SK-N-SH (cell line): ENCODE results near the gene AVPR2. TPM values are rescaled to one million over a fixed set of nuclear protein-coding genes. Genes with fewer than 3 reads are reported as not detected.

Experiments
- CTCF ChIA-PET: fragments of 300-600, 350-600 bp; formaldehyde crosslinking; extraction: SDS; loops from one replicate; lab custom pipeline; 2021; lab: Yijun Ruan, JAX
- POLR2A ChIA-PET: fragments of 350-600 bp; sonication (Branson Sonifier 250); formaldehyde crosslinking; extraction: SDS; loops from one replicate; lab custom pipeline; 2020; ENCODE audit warnings: antibody characterized with exemption, inconsistent platforms; lab: Yijun Ruan, JAX
- DNase-seq: peaks from one replicate; pipeline ENCODE4 v3.0.0; 2012
- H2AFZ ChIP-seq: fragments of 200-600 bp; sonication (generic); 2 replicates; pipeline ENCODE4 v1.8.1; 2016; ENCODE audit warnings: antibody characterized with exemption, mild to moderate bottlenecking, low read depth
- H3F3A ChIP-seq: fragments of 200-600 bp; sonication (generic); replicated peaks from 2 replicates; pipeline ENCODE3; 2016; ENCODE audit warnings: antibody characterized with exemption, mild to moderate bottlenecking; ENCODE audit not compliant: insufficient read depth
- H3K27ac ChIP-seq, 2 experiments: fragments of 200-500 bp in 1 of 2; fragments of 200-600 bp in 1 of 2; sonication (Bioruptor generic) in 1 of 2; sonication (generic), shearing (Covaris generic) in 1 of 2; 2 replicates each; pipeline versions ENCODE4 v1.5.1 to v1.6.1; 2014 to 2016; ENCODE audit warnings: low read depth in 2 of 2, inconsistent platforms in 1 of 2, low read length in 1 of 2, mild to moderate bottlenecking in 1 of 2, mixed read lengths in 1 of 2
- H3K27me3 ChIP-seq: fragments of 200-600 bp; sonication (generic), shearing (Covaris generic); 2 replicates; pipeline ENCODE4 v1.6.1; 2016; ENCODE audit warnings: mixed run types; ENCODE audit not compliant: insufficient read depth
- H3K36me3 ChIP-seq, 2 experiments: fragments of 200-500 bp in 1 of 2; fragments of 200-600 bp in 1 of 2; sonication (Bioruptor generic) in 1 of 2; sonication (generic) in 1 of 2; replicated peaks in 1 of 2; 2 replicates each; pipeline versions ENCODE3 to v1.5.1; 2014 to 2016; ENCODE audit warnings: low read length in 1 of 2, mild to moderate bottlenecking in 1 of 2; ENCODE audit not compliant: insufficient read depth in 2 of 2, control insufficient read depth in 1 of 2
- H3K4me1 ChIP-seq, 2 experiments: fragments of 200-500 bp in 1 of 2; fragments of 200-600 bp in 1 of 2; sonication (Bioruptor generic) in 1 of 2; sonication (generic), shearing (Covaris generic) in 1 of 2; 2 replicates each; pipeline versions ENCODE4 v1.5.1 to v1.6.1; 2014 to 2016; ENCODE audit warnings: low read depth in 1 of 2, low read length in 1 of 2, mixed run types in 1 of 2; ENCODE audit not compliant: insufficient read depth in 2 of 2, control insufficient read depth in 1 of 2
- H3K4me2 ChIP-seq: fragments of 200-600 bp; sonication (generic), shearing (Covaris generic); 2 replicates; pipeline ENCODE4 v1.6.1; 2017; ENCODE audit warnings: mixed run types
- H3K4me3 ChIP-seq, 2 experiments: fragments of 200-500 bp in 1 of 2; fragments of 200-600 bp in 1 of 2; sonication (Bioruptor generic) in 1 of 2; sonication (generic), shearing (Covaris generic) in 1 of 2; 2 replicates each; pipeline versions ENCODE4 v1.5.1 to v1.8.1; 2014 to 2016; ENCODE audit warnings: low read depth in 2 of 2, inconsistent platforms in 1 of 2, low read length in 1 of 2, mild to moderate bottlenecking in 1 of 2, mixed read lengths in 1 of 2, moderate library complexity in 1 of 2
- H3K79me2 ChIP-seq: fragments of 200-600 bp; sonication (generic); 2 replicates; pipeline ENCODE4 v1.8.1; 2017; ENCODE audit warnings: mild to moderate bottlenecking; ENCODE audit not compliant: insufficient read depth
- H3K9ac ChIP-seq: fragments of 200-600 bp; sonication (generic); 2 replicates; pipeline ENCODE4 v1.6.1; 2017; ENCODE audit warnings: mixed run types
- H3K9me2 ChIP-seq: fragments of 200-600 bp; sonication (generic); 2 replicates; pipeline ENCODE4 v1.6.1; 2017; ENCODE audit warnings: mixed run types
- H3K9me3 ChIP-seq: fragments of 200-600 bp; sonication (generic); 2 replicates; pipeline ENCODE4 v1.6.1; 2017; ENCODE audit warnings: mixed run types, mild to moderate bottlenecking, moderate library complexity
- H4K20me1 ChIP-seq: fragments of 200-600 bp; sonication (generic); 2 replicates; pipeline ENCODE4 v1.6.1; 2017; ENCODE audit warnings: mild to moderate bottlenecking, mixed run types; ENCODE audit not compliant: insufficient read depth
- CTCF ChIP-seq: fragments of 200-600 bp; sonication (generic); IDR thresholded peaks from 2 replicates; pipeline ENCODE4 v1.6.1; 2017; ENCODE audit warnings: antibody characterized with exemption, mild to moderate bottlenecking, moderate library complexity
- EP300 ChIP-seq, 2 experiments: IDR thresholded peaks; 2 replicates each; pipeline versions ENCODE4 v1.4.0 to v1.6.1; 2012; ENCODE audit warnings: borderline replicate concordance in 1 of 2, low read depth in 1 of 2, low read length in 1 of 2
- FOSL2 ChIP-seq: IDR thresholded peaks from 2 replicates; pipeline ENCODE4 v1.4.0; 2012; ENCODE audit warnings: low read depth, mild to moderate bottlenecking, moderate library complexity, borderline replicate concordance
- FOXJ3 ChIP-seq: sonication (generic); formaldehyde crosslinking; IDR thresholded peaks from 2 replicates; pipeline ENCODE4 v1.5.1; 2020; ENCODE audit warnings: mild to moderate bottlenecking, missing genetic modification reagents
- FOXM1 ChIP-seq: IDR thresholded peaks from 2 replicates; pipeline ENCODE4 v1.4.0; 2012; ENCODE audit warnings: low read depth, mild to moderate bottlenecking
- GABPA ChIP-seq: IDR thresholded peaks from 2 replicates; pipeline ENCODE4 v1.4.0; 2012; ENCODE audit warnings: low read depth, mild to moderate bottlenecking
- MXI1 ChIP-seq: IDR thresholded peaks from 2 replicates; pipeline ENCODE4 v1.6.1; 2012; ENCODE audit warnings: mild to moderate bottlenecking, low read depth, low read length, improper control_type of control experiment
- NFIC ChIP-seq: IDR thresholded peaks from 2 replicates; pipeline ENCODE4 v1.4.0; 2012; ENCODE audit warnings: borderline replicate concordance
- PBX3 ChIP-seq: IDR thresholded peaks from 2 replicates; pipeline ENCODE4; 2012
- POLR2AphosphoS5 ChIP-seq: IDR thresholded peaks from 2 replicates; pipeline ENCODE4 v1.6.1; 2012; ENCODE audit warnings: low read depth, low read length
- RAD21 ChIP-seq: IDR thresholded peaks from 2 replicates; pipeline ENCODE4 v1.6.1; 2012; ENCODE audit warnings: mild to moderate bottlenecking, low read length
- RCOR1 ChIP-seq: fragments of 150-350 bp; IDR thresholded peaks from 2 replicates; pipeline ENCODE4 v1.6.1; 2017; ENCODE audit warnings: antibody characterized with exemption, low read length
- TAF1 ChIP-seq: IDR thresholded peaks from 2 replicates; pipeline ENCODE4 v1.6.1; 2012; ENCODE audit warnings: low read depth, mild to moderate bottlenecking, low read length, moderate library complexity, borderline replicate concordance
- TEAD4 ChIP-seq: IDR thresholded peaks from 2 replicates; pipeline ENCODE4 v1.4.0; 2012; ENCODE audit warnings: mild to moderate bottlenecking, borderline replicate concordance; ENCODE audit not compliant: insufficient read depth
- USF1 ChIP-seq: IDR thresholded peaks from 2 replicates; pipeline ENCODE4 v1.4.0; 2012; ENCODE audit warnings: low read depth, borderline replicate concordance
- YY1 ChIP-seq: IDR thresholded peaks from 2 replicates; pipeline ENCODE4 v1.4.0; 2012; ENCODE audit warnings: low read depth, mild to moderate bottlenecking
- ZBTB33 ChIP-seq: IDR thresholded peaks from 2 replicates; pipeline ENCODE4 v1.4.0; 2012; ENCODE audit warnings: low read depth, borderline replicate concordance
- WGBS: methylation state at CpG from one replicate; pipeline ENCODE4 v1.1.6; 2017; ENCODE audit warnings: low lambda C conversion rate; 5-methylcytosine and 5-hydroxymethylcytosine counted together
- polyA plus RNA-seq, 3 experiments: library from polyadenylated mRNA; depleted of rRNA; stranded (reverse); fragments of >200 nt; gene quantifications; 2 replicates each; pipeline ENCODE4 v1.2.3, GENCODE V29; 2012
- TF ChIP-seq, protein P1 (sequence below): fragments of 150-350 bp; IDR thresholded peaks from 2 replicates; pipeline ENCODE4 v1.6.1; 2017; ENCODE audit warnings: antibody characterized with exemption, low read length, low read depth, borderline replicate concordance
- TF ChIP-seq, protein P2 (sequence below): IDR thresholded peaks from 2 replicates; pipeline ENCODE4 v1.4.0; 2012; ENCODE audit warnings: low read depth

The AVPR2 gene
- polyA plus RNA-seq, 1 of the 3 experiments (the other 2 are of a cell fraction): not detected

DNA sequence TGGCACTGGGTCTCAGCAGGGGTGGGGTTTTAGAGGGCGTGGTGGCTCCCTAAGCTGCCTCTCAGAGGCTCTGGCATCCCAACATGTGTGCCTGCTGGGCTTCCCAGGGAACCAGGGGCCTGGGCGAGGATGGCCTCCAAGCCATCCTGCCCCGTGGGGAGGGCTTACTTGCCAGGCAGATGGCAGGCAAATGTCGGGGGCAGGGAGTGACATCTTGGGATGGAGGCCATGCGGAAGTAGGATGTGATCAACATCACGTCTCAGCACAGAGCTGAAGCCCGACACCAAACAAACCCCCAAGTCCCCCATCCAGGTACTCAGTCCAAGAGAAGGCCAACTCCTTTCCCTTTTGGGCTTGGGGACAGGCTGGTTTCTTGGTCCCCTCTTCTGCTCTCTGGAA, 23.2 kb upstream of the AVPR2 start:
- Histone ChIP-seq H3K36me3 (no peaks in the 10 kb centered on the region), H3K27ac (no peak overlapping the region; a peak in 1 of 4 replicates), H3K4me3 (no peak overlapping the region), H3F3A (no peaks in the 10 kb centered on the region), H3K9me3 (no peaks in the 10 kb centered on the region), H2AFZ (no peak overlapping the region), H3K79me2 (no peaks in the 10 kb centered on the region), H3K9me2 (no peaks in the 10 kb centered on the region), H3K4me1 (peaks cover 0 to 48% of the 10 kb centered on the region in 2 experiments; a peak in 1 of 4 replicates), H3K4me2 (no peak overlapping the region), H3K9ac (no peak overlapping the region), H3K27me3 (peaks cover 32% of the 10 kb centered on the region), H4K20me1 (no peaks in the 10 kb centered on the region)
- 54% methylated on average over 3 of the region's 7 CpGs for WGBS
- POLR2A ChIA-PET: interaction anchor here (1.0 kb wide), 1 partner anchor 48 kb away, joined by 3 read pairs; no protein-coding TSS in a partner anchor
- DNase-seq: no peak
- no peak for TF ChIP-seq ZBTB33
- no peak for TF ChIP-seq TAF1
- TF ChIP-seq, protein P1, sequence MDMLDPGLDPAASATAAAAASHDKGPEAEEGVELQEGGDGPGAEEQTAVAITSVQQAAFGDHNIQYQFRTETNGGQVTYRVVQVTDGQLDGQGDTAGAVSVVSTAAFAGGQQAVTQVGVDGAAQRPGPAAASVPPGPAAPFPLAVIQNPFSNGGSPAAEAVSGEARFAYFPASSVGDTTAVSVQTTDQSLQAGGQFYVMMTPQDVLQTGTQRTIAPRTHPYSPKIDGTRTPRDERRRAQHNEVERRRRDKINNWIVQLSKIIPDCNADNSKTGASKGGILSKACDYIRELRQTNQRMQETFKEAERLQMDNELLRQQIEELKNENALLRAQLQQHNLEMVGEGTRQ: no peak
- TF ChIP-seq CTCF: no peak
- no peak for TF ChIP-seq POLR2AphosphoS5
- TF ChIP-seq RAD21: no peak
- TF ChIP-seq TEAD4: no peak
- TF ChIP-seq RCOR1: no peak
- TF ChIP-seq, protein P2, sequence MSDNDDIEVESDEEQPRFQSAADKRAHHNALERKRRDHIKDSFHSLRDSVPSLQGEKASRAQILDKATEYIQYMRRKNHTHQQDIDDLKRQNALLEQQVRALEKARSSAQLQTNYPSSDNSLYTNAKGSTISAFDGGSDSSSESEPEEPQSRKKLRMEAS: no peak
- no peak for TF ChIP-seq PBX3
- TF ChIP-seq MXI1: no peak
- TF ChIP-seq FOSL2: no peak
- TF ChIP-seq GABPA: no peak
- TF ChIP-seq USF1: no peak
- TF ChIP-seq NFIC: no peak
- TF ChIP-seq YY1: no peak
- TF ChIP-seq FOXM1: no peak
- no peak for TF ChIP-seq EP300 (IDR thresholded peaks at IDR 0.05; ENCODE audit: borderline replicate concordance in 1 of 2, low read depth in 1 of 2, low read length in 1 of 2)
- no peak for TF ChIP-seq FOXJ3 (CRISPR knock-in tag)
- CTCF ChIA-PET: no interaction called here
